ENCODE results near the gene ATG2A. TPM values are rescaled to one million over a fixed set of nuclear protein-coding genes. Genes with fewer than 3 reads are reported as not detected.

ATG2A gene
- total and polyA plus RNA-seq, 10 of the 15 experiments (the other 5 are each of a cell fraction or from before 2014, with no cell fraction given): 0.08 to 19.0 (median 4.6) TPM

DNA sequence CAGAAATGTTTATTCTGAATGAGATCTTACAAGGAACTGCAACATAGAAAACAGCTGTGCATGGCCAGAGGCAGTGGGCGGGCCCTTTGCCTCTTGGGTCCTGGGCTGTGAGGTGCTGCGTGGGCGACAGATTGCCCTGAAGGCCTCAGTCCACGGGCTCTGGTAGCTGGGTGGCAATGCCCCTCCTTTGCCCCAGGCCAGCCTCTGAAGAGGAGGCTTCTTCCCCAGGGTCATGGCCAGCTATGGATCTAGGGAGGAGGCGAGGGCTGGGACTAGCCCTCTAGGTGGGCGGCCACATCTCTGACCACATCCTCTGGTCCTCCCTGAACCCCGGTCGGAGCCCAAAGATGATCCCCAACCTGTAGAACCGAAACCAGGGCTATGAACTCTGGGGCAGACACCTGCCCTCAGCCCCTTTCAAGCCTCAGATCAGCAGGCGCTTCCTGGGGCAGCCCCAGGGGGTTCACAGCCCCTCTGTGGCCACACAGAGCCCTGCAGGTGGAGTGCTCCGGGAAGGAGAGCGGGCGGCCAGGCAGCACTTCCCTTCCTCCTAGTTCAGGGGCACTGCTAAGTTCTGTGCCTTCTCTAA lies 65.9 kb downstream of the ATG2A start (continued):
- TF ChIP-seq PAX5 (IDR thresholded peaks at IDR 0.05; ENCODE audit: borderline replicate concordance, low read depth, low read length): peak; percentile 87; the same call in 1 of the 2 replicates
- TF ChIP-seq EP300 (IDR thresholded peaks at IDR 0.05; ENCODE audit: borderline replicate concordance in 1 of 2, control insufficient read depth in 1 of 2, low read depth in 2 of 2, low read length in 2 of 2): peak; percentile 68 to 83
- no peak for TF ChIP-seq SIX5 (IDR thresholded peaks at IDR 0.05; ENCODE audit: low read depth, low read length, severe bottlenecking)
- no peak for TF ChIP-seq KAT2A (conservative IDR thresholded peaks at IDR 0.05; ENCODE audit: control insufficient read depth, low read depth, low read length)
- TF ChIP-seq TAF1 (IDR thresholded peaks at IDR 0.05; ENCODE audit: borderline replicate concordance, low read depth, low read length): peak; percentile 54; the same call in 1 of the 2 replicates
- no peak for TF ChIP-seq NFYA (IDR thresholded peaks at IDR 0.05; ENCODE audit: borderline replicate concordance, low read depth, low read length)
- no peak for TF ChIP-seq TCF7 (IDR thresholded peaks at IDR 0.05; ENCODE audit: borderline replicate concordance)
- peak; percentile 77 for TF ChIP-seq POU2F2 (IDR thresholded peaks at IDR 0.05; ENCODE audit: borderline replicate concordance, low read depth, low read length)
- no peak for TF ChIP-seq EZH2 (IDR thresholded peaks at IDR 0.05; ENCODE audit: borderline replicate concordance, control insufficient read depth, low read depth, low read length)
- no peak for TF ChIP-seq BRCA1 (IDR thresholded peaks at IDR 0.05; ENCODE audit: low read depth, low read length)
- TF ChIP-seq, protein P1, sequence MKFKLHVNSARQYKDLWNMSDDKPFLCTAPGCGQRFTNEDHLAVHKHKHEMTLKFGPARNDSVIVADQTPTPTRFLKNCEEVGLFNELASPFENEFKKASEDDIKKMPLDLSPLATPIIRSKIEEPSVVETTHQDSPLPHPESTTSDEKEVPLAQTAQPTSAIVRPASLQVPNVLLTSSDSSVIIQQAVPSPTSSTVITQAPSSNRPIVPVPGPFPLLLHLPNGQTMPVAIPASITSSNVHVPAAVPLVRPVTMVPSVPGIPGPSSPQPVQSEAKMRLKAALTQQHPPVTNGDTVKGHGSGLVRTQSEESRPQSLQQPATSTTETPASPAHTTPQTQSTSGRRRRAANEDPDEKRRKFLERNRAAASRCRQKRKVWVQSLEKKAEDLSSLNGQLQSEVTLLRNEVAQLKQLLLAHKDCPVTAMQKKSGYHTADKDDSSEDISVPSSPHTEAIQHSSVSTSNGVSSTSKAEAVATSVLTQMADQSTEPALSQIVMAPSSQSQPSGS (IDR thresholded peaks at IDR 0.05; ENCODE audit: low read length): no peak
- TF ChIP-seq RBBP5 (conservative IDR thresholded peaks at IDR 0.05): no peak
- no peak for TF ChIP-seq SIN3A (IDR thresholded peaks at IDR 0.05; ENCODE audit: low read depth, low read length)
- no peak for TF ChIP-seq RAD51 (IDR thresholded peaks at IDR 0.05)
- TF ChIP-seq ZZZ3 (IDR thresholded peaks at IDR 0.05; ENCODE audit: control insufficient read depth, insufficient read length, low read depth): no peak
- peak; percentile 93 for TF ChIP-seq CBFB (IDR thresholded peaks at IDR 0.05; ENCODE audit: low read depth)
- TF ChIP-seq SP1 (IDR thresholded peaks at IDR 0.05; ENCODE audit: low read depth, low read length): peak; percentile 80
- no peak for TF ChIP-seq SMAD1 (IDR thresholded peaks at IDR 0.05; ENCODE audit: low read depth, partially characterized antibody)
- TF ChIP-seq, protein P2, sequence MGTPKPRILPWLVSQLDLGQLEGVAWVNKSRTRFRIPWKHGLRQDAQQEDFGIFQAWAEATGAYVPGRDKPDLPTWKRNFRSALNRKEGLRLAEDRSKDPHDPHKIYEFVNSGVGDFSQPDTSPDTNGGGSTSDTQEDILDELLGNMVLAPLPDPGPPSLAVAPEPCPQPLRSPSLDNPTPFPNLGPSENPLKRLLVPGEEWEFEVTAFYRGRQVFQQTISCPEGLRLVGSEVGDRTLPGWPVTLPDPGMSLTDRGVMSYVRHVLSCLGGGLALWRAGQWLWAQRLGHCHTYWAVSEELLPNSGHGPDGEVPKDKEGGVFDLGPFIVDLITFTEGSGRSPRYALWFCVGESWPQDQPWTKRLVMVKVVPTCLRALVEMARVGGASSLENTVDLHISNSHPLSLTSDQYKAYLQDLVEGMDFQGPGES (IDR thresholded peaks at IDR 0.05): no peak
- TF ChIP-seq SREBF1 (IDR thresholded peaks at IDR 0.05; ENCODE audit: low read length): no peak
- peak; percentile 74 for TF ChIP-seq POLR2A (IDR thresholded peaks at IDR 0.05; ENCODE audit: low read depth, low read length)
- TF ChIP-seq, protein P3, sequence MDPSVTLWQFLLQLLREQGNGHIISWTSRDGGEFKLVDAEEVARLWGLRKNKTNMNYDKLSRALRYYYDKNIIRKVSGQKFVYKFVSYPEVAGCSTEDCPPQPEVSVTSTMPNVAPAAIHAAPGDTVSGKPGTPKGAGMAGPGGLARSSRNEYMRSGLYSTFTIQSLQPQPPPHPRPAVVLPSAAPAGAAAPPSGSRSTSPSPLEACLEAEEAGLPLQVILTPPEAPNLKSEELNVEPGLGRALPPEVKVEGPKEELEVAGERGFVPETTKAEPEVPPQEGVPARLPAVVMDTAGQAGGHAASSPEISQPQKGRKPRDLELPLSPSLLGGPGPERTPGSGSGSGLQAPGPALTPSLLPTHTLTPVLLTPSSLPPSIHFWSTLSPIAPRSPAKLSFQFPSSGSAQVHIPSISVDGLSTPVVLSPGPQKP (IDR thresholded peaks at IDR 0.05; ENCODE audit: low read depth, low read length): no peak
- TF ChIP-seq IKZF1 (conservative IDR thresholded peaks at IDR 0.05): peak; percentile 98
- peak; percentile 72 to 78 for TF ChIP-seq BHLHE40 (IDR thresholded peaks at IDR 0.05; ENCODE audit: borderline replicate concordance in 1 of 2, low read depth in 2 of 2, low read length in 1 of 2)
- TF ChIP-seq RELA (IDR thresholded peaks at IDR 0.05; ENCODE audit: borderline replicate concordance, partially characterized antibody): peak; percentile 94
- peak; percentile 99 for TF ChIP-seq GATAD2B (conservative IDR thresholded peaks at IDR 0.05; ENCODE audit: low read depth)
- no peak for TF ChIP-seq ASH2L (IDR thresholded peaks at IDR 0.05; ENCODE audit: borderline replicate concordance, low read depth)
